Stimulated activated CD8-positive, alpha-beta memory T cell treated with anti-CD3 and anti-CD28 coated beads, Interleukin-2, amount 100 ng/mL, for 1 hour (primary cell): Measurements from ENCODE around the gene PDZD7.

Experiments used
- DNase-seq, 2 donors: peaks; one replicate each; pipeline ENCODE4 v3.0.0-alpha.2; 2020; ENCODE audit warnings: low read depth in 2 of 2

Gene PDZD7

GRCh38 chr10:101001659-101002035, 29.3 kb downstream of the PDZD7 start:
- no peak for DNase-seq

GRCh38 chr10:101000915-101001658, 29.8 kb downstream of the PDZD7 start:
- DNase-seq: no peak

GRCh38 chr10:101000127-101000914, 30.6 kb downstream of the PDZD7 start:
- no peak for DNase-seq

GRCh38 chr10:100999742-101000126, 31.2 kb downstream of the PDZD7 start, which contains the start of gene LZTS2:
Gene LZTS2 (plus strand): TSS chr10:100999808. CDS start chr10:101002539, 2,731 bp downstream.
- DNase-seq: no peak

- DNase-seq: peak; percentile 50 to 57
Measured at GRCh38 chr10:100998991-100999741, 31.8 kb downstream of the PDZD7 start.

- DNase-seq: peak in 1 of 2 donors; percentile 41
Measured at GRCh38 chr10:100998183-100998990, 32.5 kb downstream of the PDZD7 start.

- peak; percentile 24 to 52 for DNase-seq
Measured at GRCh38 chr10:100997360-100998182, 33.4 kb downstream of the PDZD7 start.

- no peak for DNase-seq
Measured at GRCh38 chr10:100996678-100997359, 34.1 kb downstream of the PDZD7 start.

GRCh38 chr10:100995181-100995580, 35.7 kb downstream of the PDZD7 start:
- DNase-seq: no peak

- DNase-seq: no peak
Measured at GRCh38 chr10:100993986-100994708, 36.8 kb downstream of the PDZD7 start.

- no peak for DNase-seq
Measured at GRCh38 chr10:100989088-100989487, 41.8 kb downstream of the PDZD7 start.

- DNase-seq: no peak
Measured at GRCh38 chr10:100988166-100988565, 42.8 kb downstream of the PDZD7 start.

GRCh38 chr10:100987685-100988049, 43.3 kb downstream of the PDZD7 start:
- no peak for DNase-seq

- DNase-seq: peak; percentile 56 to 69
Measured at GRCh38 chr10:100986952-100987684, 43.8 kb downstream of the PDZD7 start, which contains the start of the genes MRPL43 and TWNK. Gene MRPL43 (minus strand): TSS chr10:100987497. CDS start chr10:100987443, 54 bp downstream. Gene TWNK (plus strand): TSS chr10:100987543. CDS start chr10:100988211, 668 bp downstream.

- no peak for DNase-seq
Measured at GRCh38 chr10:100986623-100986951, 44.3 kb downstream of the PDZD7 start.

- no peak for DNase-seq
Measured at GRCh38 chr10:100985336-100985735, 45.6 kb downstream of the PDZD7 start.

GRCh38 chr10:100984672-100985177, 46.2 kb downstream of the PDZD7 start:
- DNase-seq: no peak
